BLaER1 treated with 17β-estradiol and CSF1 and Interleukin-3, amounts not matched to agents 10 nM and 100 nM (cell line): ENCODE data around the gene FES.
"Not testable (repeated sequence)": the region's sequence is repeated elsewhere in the genome, so short reads cannot be mapped to it uniquely, and the experiment has no call there.

Experiments used
- H3K27ac ChIP-seq, 11 experiments: shearing (Covaris generic); formaldehyde crosslinking; 2 replicates each; pipeline ENCODE4 v1.8.1; 2022
- H3K27me3 ChIP-seq, 11 experiments: shearing (Covaris generic); formaldehyde crosslinking; 2 replicates each; pipeline ENCODE4 v1.8.1; 2022
- H3K36me3 ChIP-seq, 11 experiments: shearing (Covaris generic); formaldehyde crosslinking; 2 replicates each; pipeline ENCODE4 v1.8.1; 2022
- H3K4me1 ChIP-seq, 10 experiments: shearing (Covaris generic); formaldehyde crosslinking; 2 replicates each; pipeline ENCODE4 v1.8.1; 2022
- H3K4me2 ChIP-seq, 11 experiments: shearing (Covaris generic); formaldehyde crosslinking; 2 replicates each; pipeline ENCODE4 v1.8.1; 2022
- H3K4me3 ChIP-seq, 10 experiments: shearing (Covaris generic); formaldehyde crosslinking; 2 replicates each; pipeline ENCODE4 v1.8.1; 2022
- H3K9ac ChIP-seq, 11 experiments: shearing (Covaris generic); formaldehyde crosslinking; 2 replicates each; pipeline ENCODE4 v1.8.1; 2022
- H3K9me3 ChIP-seq, 11 experiments: shearing (Covaris generic); formaldehyde crosslinking; replicated peaks in 1 of 11; 2 replicates each; pipeline ENCODE4 v1.8.1; 2022
- H4K20me1 ChIP-seq, 11 experiments: shearing (Covaris generic); formaldehyde crosslinking; 2 replicates each; pipeline ENCODE4 v1.8.1; 2022
- Cebpa-rat ChIP-seq, 11 experiments: shearing (Covaris generic); IDR thresholded peaks; 2 replicates each; pipeline ENCODE4 v1.8.1; 2022

FES gene

DNA sequence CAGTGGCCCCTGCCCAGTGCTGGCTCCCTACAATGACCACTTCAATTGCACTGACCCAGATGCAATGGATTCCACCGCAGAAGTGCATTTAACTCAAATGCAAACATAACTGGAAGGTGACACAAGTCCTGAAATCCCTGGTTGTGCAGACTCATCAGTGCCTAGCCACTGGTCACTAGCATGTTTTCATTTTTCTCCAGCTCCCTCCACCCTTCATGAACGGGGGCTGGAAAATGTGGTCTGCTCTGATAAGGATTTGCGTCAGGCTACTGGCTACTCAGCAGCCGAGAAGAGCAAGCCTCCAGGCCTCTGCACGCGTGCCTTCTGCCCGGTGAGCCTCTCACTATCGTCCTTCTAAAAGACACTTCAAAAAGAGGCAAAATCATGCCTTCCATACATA lies 43.4 kb upstream of the FES start:
- Histone ChIP-seq H3K9ac (0 out of 22 replicates have a peak overlapping the region, but pooled peaks of 1 of the 11 experiments have one; percentile 25), H3K36me3 (no peaks in the 10 kb centered on the region; a peak in 1 of 22 replicates), H3K4me2 (peak overlapping the region; percentile 83 to 98 (median 90); a peak in 21 of 22 replicates), H3K4me3 (no peak overlapping the region), H3K4me1 (peaks cover 72 to 86% (median 77%) of the 10 kb centered on the region in 10 experiments), H3K9me3 (no peaks in the 10 kb centered on the region), H3K27ac (0 out of 22 replicates have a peak overlapping the region, but pooled peaks of 1 of the 11 experiments have one; percentile 78), H3K27me3 (no peaks in the 10 kb centered on the region), H4K20me1 (peaks cover 0 to 7% (median 0%) of the 10 kb centered on the region in 11 experiments; a peak in 2 of 22 replicates)
- TF ChIP-seq Cebpa-rat (IDR thresholded peaks at IDR 0.05), result no peak

DNA sequence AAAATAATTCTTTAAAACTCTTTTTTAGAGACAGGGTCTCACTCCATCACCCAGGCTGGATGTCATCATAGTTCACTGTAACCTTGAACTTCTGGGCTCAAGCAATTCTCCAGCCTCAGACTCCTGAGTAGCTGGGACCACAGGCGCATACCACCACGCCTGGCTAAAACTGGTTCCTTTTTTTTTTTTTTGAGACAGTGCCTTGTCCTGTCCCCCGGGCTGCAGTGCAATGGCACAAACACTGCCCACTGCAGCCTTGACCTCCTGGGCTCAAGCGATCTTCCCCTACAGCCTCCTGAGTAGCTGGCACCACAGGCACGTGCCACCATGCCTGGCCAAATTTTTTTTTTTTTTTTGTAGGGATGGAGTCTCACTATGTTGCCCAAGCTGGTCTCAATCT lies 39.6 kb upstream of the FES start:
- H3K27ac ChIP-seq, result peak overlapping the region in 10 of 11 experiments; percentile 53 to 80 (median 72); a peak in 21 of 22 replicates
- no peaks in the 10 kb centered on the region; a peak in 2 of 22 replicates for H3K36me3 ChIP-seq
- no peaks in the 10 kb centered on the region for H3K27me3 ChIP-seq
- H3K9ac ChIP-seq, result peak overlapping the region; percentile 34 to 67 (median 58); a peak in 19 of 22 replicates
- TF ChIP-seq Cebpa-rat (IDR thresholded peaks at IDR 0.05), result no peak
- 0 out of 20 replicates have a peak overlapping the region, but pooled peaks of 1 of the 10 experiments have one; percentile 19 for H3K4me3 ChIP-seq
- H4K20me1 ChIP-seq, result peaks cover 0 to 7% (median 0%) of the 10 kb centered on the region in 11 experiments; a peak in 2 of 22 replicates
- no peaks in the 10 kb centered on the region for H3K9me3 ChIP-seq
- H3K4me2 ChIP-seq, result peak overlapping the region; percentile 46 to 89 (median 70)
- peaks cover 34 to 60% (median 43%) of the 10 kb centered on the region in 10 experiments for H3K4me1 ChIP-seq

- Histone ChIP-seq H3K9me3 (no peaks in the 10 kb centered on the region), H3K9ac (peak overlapping the region; percentile 39 to 67 (median 58); a peak in 19 of 22 replicates), H3K27ac (peak overlapping the region; percentile 30 to 80 (median 72); a peak in 21 of 22 replicates), H3K36me3 (peaks cover 0 to under 1% (median 0%) of the 10 kb centered on the region in 11 experiments; a peak in 3 of 22 replicates), H3K4me3 (peak overlapping the region in 1 of 10 experiments; percentile 19; a peak in 1 of 20 replicates), H3K4me2 (peak overlapping the region; percentile 46 to 89 (median 70)), H4K20me1 (peaks cover 0 to 7% (median 0%) of the 10 kb centered on the region in 11 experiments; a peak in 2 of 22 replicates), H3K4me1 (peaks cover 28 to 54% (median 37%) of the 10 kb centered on the region in 10 experiments), H3K27me3 (0 out of 22 replicates have a peak, but pooled peaks cover 0 to under 1% (median 0%) of the 10 kb centered on the region in 11 experiments)
- TF ChIP-seq Cebpa-rat (IDR thresholded peaks at IDR 0.05), result peak in 2 of 11 experiments; percentile 8 to 26; a peak in 1 of 22 replicates
Observed at GRCh38 chr15:90845201-90845949, 38.9 kb upstream of the FES start.

DNA sequence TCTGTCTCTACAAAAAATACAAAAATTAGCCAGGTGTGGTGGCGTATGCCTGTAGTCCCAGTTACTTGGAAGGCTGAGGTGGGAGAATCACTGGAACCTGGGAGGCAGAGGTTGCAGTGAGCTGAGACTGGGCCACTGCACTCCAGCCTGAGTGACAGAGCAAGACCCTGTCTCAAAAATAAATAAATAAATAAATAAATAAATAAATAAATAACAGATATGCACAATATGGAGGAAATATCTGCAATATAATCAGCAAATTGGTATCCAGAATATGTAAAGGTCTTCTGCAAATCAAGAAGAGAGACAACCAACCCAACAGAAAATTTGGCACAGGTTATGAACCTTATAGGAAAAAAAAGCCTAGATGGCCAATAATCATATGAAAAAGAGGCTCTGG lies 34.9 kb upstream of the FES start:
- not testable (repeated sequence) for H3K4me3 ChIP-seq, H3K36me3 ChIP-seq, H3K9me3 ChIP-seq, H3K27ac ChIP-seq, H3K4me2 ChIP-seq, H3K27me3 ChIP-seq, H3K9ac ChIP-seq
- peaks cover 46 to 69% (median 54%) of the 10 kb centered on the region in 10 experiments for H3K4me1 ChIP-seq
- peaks cover 0 to 14% (median 4%) of the 10 kb centered on the region in 11 experiments; a peak in 6 of 22 replicates for H4K20me1 ChIP-seq

DNA sequence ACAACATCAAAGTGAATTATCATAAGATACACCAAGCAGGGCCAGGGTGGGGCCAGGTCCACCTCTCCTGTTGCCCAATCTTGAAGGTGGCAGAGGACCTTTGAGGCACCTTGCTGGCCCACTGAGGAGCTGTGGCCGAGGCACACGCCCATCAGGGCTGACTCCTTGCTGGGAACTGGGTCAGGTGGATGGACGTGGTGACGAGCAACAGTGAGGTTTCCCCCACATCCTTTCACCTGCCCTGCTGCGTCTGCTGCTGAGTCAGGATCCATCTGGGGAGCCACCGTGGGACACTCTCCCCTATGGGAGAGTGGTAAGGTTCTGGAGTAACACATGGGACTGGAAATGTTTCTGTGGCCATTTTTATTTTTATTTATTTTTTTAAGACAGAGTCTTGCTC lies 33.2 kb upstream of the FES start:
- H3K9ac ChIP-seq, result no peak overlapping the region

GRCh38 chr15:90851940-90852339 lies 32.4 kb upstream of the FES start:
- Histone ChIP-seq H3K4me1 (peaks cover 29 to 60% (median 44%) of the 10 kb centered on the region in 10 experiments), H3K27ac (peak overlapping the region in 9 of 11 experiments; percentile 54 to 80 (median 73); a peak in 14 of 22 replicates), H4K20me1 (peaks cover 0 to 12% (median 4%) of the 10 kb centered on the region in 11 experiments; a peak in 5 of 22 replicates), H3K27me3 (peaks cover 0 to 8% (median 0%) of the 10 kb centered on the region in 11 experiments; a peak in 3 of 22 replicates), H3K4me2 (peak overlapping the region; percentile 75 to 97 (median 93)), H3K9me3 (no peaks in the 10 kb centered on the region), H3K9ac (peak overlapping the region in 7 of 11 experiments; percentile 38 to 63 (median 57); a peak in 7 of 22 replicates), H3K4me3 (no peak overlapping the region; a peak in 1 of 20 replicates), H3K36me3 (peaks cover 0 to 8% (median 0%) of the 10 kb centered on the region in 11 experiments; a peak in 4 of 22 replicates)
- no peak for TF ChIP-seq Cebpa-rat (IDR thresholded peaks at IDR 0.05)

More for the DNA sequence above, 33.2 kb upstream of the FES start:
- peaks cover 0 to 12% (median 4%) of the 10 kb centered on the region in 11 experiments; a peak in 5 of 22 replicates for H4K20me1 ChIP-seq
- H3K36me3 ChIP-seq, result peaks cover 0 to 8% (median 0%) of the 10 kb centered on the region in 11 experiments; a peak in 4 of 22 replicates
- H3K4me1 ChIP-seq, result peaks cover 29 to 61% (median 44%) of the 10 kb centered on the region in 10 experiments
- H3K4me3 ChIP-seq, result no peak overlapping the region
- peak overlapping the region; percentile 8 to 97 (median 93); a peak in 21 of 22 replicates for H3K4me2 ChIP-seq
- H3K27ac ChIP-seq, result peak overlapping the region in 1 of 11 experiments; percentile 2; a peak in 1 of 22 replicates
- no peaks in the 10 kb centered on the region for H3K9me3 ChIP-seq
- H3K27me3 ChIP-seq, result peaks cover 0 to 8% (median 0%) of the 10 kb centered on the region in 11 experiments; a peak in 3 of 22 replicates
- no peak for TF ChIP-seq Cebpa-rat (IDR thresholded peaks at IDR 0.05)

- Histone ChIP-seq H3K4me1 (peaks cover 35 to 68% (median 48%) of the 10 kb centered on the region in 10 experiments), H3K27ac (0 out of 22 replicates have a peak overlapping the region, but pooled peaks of 1 of the 11 experiments have one; percentile 22), H3K9ac (no peak overlapping the region), H3K9me3 (no peaks in the 10 kb centered on the region), H3K4me3 (no peak overlapping the region), H3K27me3 (peaks cover 0 to 8% (median 0%) of the 10 kb centered on the region in 11 experiments; a peak in 3 of 22 replicates), H4K20me1 (peaks cover 0 to 12% (median 4%) of the 10 kb centered on the region in 11 experiments; a peak in 5 of 22 replicates), H3K4me2 (peak overlapping the region in 2 of 11 experiments; percentile 7 to 18; a peak in 1 of 22 replicates), H3K36me3 (peaks cover 0 to 8% (median 0%) of the 10 kb centered on the region in 11 experiments; a peak in 4 of 22 replicates)
- TF ChIP-seq Cebpa-rat (IDR thresholded peaks at IDR 0.05), result no peak
Observed at GRCh38 chr15:90855139-90855538, 29.2 kb upstream of the FES start.

DNA sequence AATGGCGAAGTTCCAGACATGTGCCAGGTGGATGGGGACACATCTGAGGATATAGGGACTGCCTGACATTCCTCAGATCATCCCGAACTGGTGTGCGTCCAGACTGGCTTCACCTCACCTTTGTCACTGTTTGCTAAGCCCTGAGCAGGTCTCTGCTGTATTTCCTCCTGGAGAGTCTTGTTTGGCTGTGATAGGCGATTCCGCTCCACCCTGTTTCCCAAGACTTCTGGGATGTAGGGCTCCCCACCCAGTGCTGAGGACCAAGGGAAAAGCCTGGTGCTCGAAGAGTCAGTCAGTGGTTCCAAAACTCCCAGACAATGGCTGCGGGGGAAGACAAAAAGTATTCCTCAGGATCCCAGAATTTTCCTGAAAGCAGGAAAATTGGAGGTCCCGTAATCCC lies 27.0 kb upstream of the FES start:
- no peaks in the 10 kb centered on the region for H3K27me3 ChIP-seq
- no peaks in the 10 kb centered on the region; a peak in 1 of 22 replicates for H3K36me3 ChIP-seq
- peaks cover 21 to 58% (median 32%) of the 10 kb centered on the region in 10 experiments for H3K4me1 ChIP-seq
- H3K4me2 ChIP-seq, result no peak overlapping the region
- no peak for TF ChIP-seq Cebpa-rat (IDR thresholded peaks at IDR 0.05)
- no peak overlapping the region for H3K9ac ChIP-seq
- no peak overlapping the region for H3K4me3 ChIP-seq
- H3K27ac ChIP-seq, result no peak overlapping the region
- H4K20me1 ChIP-seq, result peaks cover 0 to 9% (median 2%) of the 10 kb centered on the region in 11 experiments; a peak in 5 of 22 replicates
- H3K9me3 ChIP-seq, result no peaks in the 10 kb centered on the region
